Measurements from ENCODE around the gene PIGW. TPM values are rescaled to one million over a fixed set of nuclear protein-coding genes. Genes with fewer than 3 reads are reported as not detected.

Gene PIGW
- total RNA-seq, 1 experiment from 2014 or later = 21.7 TPM

GRCh38 chr17:36485805-36486203 is 49.0 kb upstream of the PIGW start:
- ChIA-PET CTCF (interaction anchor here (1.2 to 1.4 kb wide), 5 partner anchors 48 to 517 kb away, joined by 3 to 9 read pairs (median 4); partner anchors contain the start of genes MYO19 and PIGW), POLR2A (interaction anchor here (0.6 kb wide), 2 partner anchors 564 to 603 kb away, joined by 7 to 9 read pairs; no protein-coding TSS in a partner anchor)
- H3K9me3 Mint-ChIP-seq = no peaks in the 10 kb centered on the region
- peaks cover 29% of the 10 kb centered on the region for H3K4me1 Mint-ChIP-seq
- H3K27me3 Mint-ChIP-seq (ENCODE audit: low read depth) = peaks cover 53% of the 10 kb centered on the region
- H3K27ac Mint-ChIP-seq = peak overlapping the region; percentile 100
- H3K4me3 Mint-ChIP-seq = peak overlapping the region; percentile 99
- ATAC-seq (no peak; the same call in 1 of the 2 replicates), DNase-seq (ENCODE audit: low spot score) (peak; percentile 31)
- TF ChIP-seq ZNF423 (CRISPR knock-in tag; IDR thresholded peaks at IDR 0.05) (0 out of 2 replicates have a peak, but pooled peaks have one; percentile 25), ZNF138 (CRISPR knock-in tag; conservative IDR thresholded peaks at IDR 0.05) (no peak)
- no peaks in the 10 kb centered on the region; the same call in 1 of the 2 replicates for H3K36me3 Mint-ChIP-seq

- peak; percentile 89 for DNase-seq (ENCODE audit: low spot score)
- Mint-ChIP-seq H3K4me1 (peaks cover 29% of the 10 kb centered on the region), H3K27ac (peak within 1 kb of the TSS; percentile 100), H3K36me3 (no peaks in the 10 kb centered on the region; the same call in none of the 2 replicates), H3K27me3 (ENCODE audit: low read depth) (peaks cover 47% of the 10 kb centered on the region), H3K4me3 (peak within 1 kb of the TSS; percentile 99), H3K9me3 (no peaks in the 10 kb centered on the region)
- CTCF ChIA-PET = interaction anchor here (1.2 to 1.4 kb wide), 5 partner anchors 48 to 517 kb away, joined by 3 to 9 read pairs (median 4); partner anchors contain the start of genes MYO19 and PIGW
- POLR2A ChIA-PET = interaction anchor here (0.6 kb wide), 2 partner anchors 565 to 603 kb away, joined by 7 to 9 read pairs; no protein-coding TSS in a partner anchor
- ATAC-seq = peak; percentile 74
- TF ChIP-seq, protein P1, sequence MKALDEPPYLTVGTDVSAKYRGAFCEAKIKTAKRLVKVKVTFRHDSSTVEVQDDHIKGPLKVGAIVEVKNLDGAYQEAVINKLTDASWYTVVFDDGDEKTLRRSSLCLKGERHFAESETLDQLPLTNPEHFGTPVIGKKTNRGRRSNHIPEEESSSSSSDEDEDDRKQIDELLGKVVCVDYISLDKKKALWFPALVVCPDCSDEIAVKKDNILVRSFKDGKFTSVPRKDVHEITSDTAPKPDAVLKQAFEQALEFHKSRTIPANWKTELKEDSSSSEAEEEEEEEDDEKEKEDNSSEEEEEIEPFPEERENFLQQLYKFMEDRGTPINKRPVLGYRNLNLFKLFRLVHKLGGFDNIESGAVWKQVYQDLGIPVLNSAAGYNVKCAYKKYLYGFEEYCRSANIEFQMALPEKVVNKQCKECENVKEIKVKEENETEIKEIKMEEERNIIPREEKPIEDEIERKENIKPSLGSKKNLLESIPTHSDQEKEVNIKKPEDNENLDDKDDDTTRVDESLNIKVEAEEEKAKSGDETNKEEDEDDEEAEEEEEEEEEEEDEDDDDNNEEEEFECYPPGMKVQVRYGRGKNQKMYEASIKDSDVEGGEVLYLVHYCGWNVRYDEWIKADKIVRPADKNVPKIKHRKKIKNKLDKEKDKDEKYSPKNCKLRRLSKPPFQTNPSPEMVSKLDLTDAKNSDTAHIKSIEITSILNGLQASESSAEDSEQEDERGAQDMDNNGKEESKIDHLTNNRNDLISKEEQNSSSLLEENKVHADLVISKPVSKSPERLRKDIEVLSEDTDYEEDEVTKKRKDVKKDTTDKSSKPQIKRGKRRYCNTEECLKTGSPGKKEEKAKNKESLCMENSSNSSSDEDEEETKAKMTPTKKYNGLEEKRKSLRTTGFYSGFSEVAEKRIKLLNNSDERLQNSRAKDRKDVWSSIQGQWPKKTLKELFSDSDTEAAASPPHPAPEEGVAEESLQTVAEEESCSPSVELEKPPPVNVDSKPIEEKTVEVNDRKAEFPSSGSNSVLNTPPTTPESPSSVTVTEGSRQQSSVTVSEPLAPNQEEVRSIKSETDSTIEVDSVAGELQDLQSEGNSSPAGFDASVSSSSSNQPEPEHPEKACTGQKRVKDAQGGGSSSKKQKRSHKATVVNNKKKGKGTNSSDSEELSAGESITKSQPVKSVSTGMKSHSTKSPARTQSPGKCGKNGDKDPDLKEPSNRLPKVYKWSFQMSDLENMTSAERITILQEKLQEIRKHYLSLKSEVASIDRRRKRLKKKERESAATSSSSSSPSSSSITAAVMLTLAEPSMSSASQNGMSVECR (CRISPR knock-in tag; IDR thresholded peaks at IDR 0.05; ENCODE audit: borderline replicate concordance) = peak; percentile 49; the same call in 1 of the 2 replicates
- TF ChIP-seq, protein P2, sequence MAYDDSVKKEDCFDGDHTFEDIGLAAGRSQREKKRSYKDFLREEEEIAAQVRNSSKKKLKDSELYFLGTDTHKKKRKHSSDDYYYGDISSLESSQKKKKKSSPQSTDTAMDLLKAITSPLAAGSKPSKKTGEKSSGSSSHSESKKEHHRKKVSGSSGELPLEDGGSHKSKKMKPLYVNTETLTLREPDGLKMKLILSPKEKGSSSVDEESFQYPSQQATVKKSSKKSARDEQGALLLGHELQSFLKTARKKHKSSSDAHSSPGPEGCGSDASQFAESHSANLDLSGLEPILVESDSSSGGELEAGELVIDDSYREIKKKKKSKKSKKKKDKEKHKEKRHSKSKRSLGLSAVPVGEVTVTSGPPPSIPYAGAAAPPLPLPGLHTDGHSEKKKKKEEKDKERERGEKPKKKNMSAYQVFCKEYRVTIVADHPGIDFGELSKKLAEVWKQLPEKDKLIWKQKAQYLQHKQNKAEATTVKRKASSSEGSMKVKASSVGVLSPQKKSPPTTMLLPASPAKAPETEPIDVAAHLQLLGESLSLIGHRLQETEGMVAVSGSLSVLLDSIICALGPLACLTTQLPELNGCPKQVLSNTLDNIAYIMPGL (CRISPR knock-in tag; IDR thresholded peaks at IDR 0.05) = peak; percentile 83; the same call in 1 of the 2 replicates
- TF ChIP-seq SMAD3 (CRISPR knock-in tag; IDR thresholded peaks at IDR 0.05; ENCODE audit: borderline replicate concordance) = peak; percentile 91
- TF ChIP-seq NFE2L1 (CRISPR knock-in tag; IDR thresholded peaks at IDR 0.05) = peak; percentile 82
- peak; percentile 79 for TF ChIP-seq NFYB (CRISPR knock-in tag; conservative IDR thresholded peaks at IDR 0.05; ENCODE audit: low read depth)
- TF ChIP-seq, protein P3, sequence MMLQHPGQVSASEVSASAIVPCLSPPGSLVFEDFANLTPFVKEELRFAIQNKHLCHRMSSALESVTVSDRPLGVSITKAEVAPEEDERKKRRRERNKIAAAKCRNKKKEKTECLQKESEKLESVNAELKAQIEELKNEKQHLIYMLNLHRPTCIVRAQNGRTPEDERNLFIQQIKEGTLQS (CRISPR knock-in tag; conservative IDR thresholded peaks at IDR 0.05) = 0 out of 2 replicates have a peak, but pooled peaks have one; percentile 58
- TF ChIP-seq E2F5 (CRISPR knock-in tag; IDR thresholded peaks at IDR 0.05) = peak; percentile 71
- TF ChIP-seq CREM (CRISPR knock-in tag; IDR thresholded peaks at IDR 0.05) = peak; percentile 72; the same call in 1 of the 2 replicates
- no peak for TF ChIP-seq RELA (CRISPR knock-in tag; IDR thresholded peaks at IDR 0.05; ENCODE audit: borderline replicate concordance)
- no peak for TF ChIP-seq IRF2 (CRISPR knock-in tag; IDR thresholded peaks at IDR 0.05; ENCODE audit: borderline replicate concordance, low read depth)
- no peak for TF ChIP-seq SOX15 (CRISPR knock-in tag; IDR thresholded peaks at IDR 0.05)
- TF ChIP-seq TEAD1 (CRISPR knock-in tag; IDR thresholded peaks at IDR 0.05) = peak; percentile 90
- 0 out of 2 replicates have a peak, but pooled peaks have one; percentile 45 for TF ChIP-seq MYBL2 (CRISPR knock-in tag; IDR thresholded peaks at IDR 0.05)
- peak; percentile 98 for TF ChIP-seq FOXK1 (CRISPR knock-in tag; IDR thresholded peaks at IDR 0.05)
- peak; percentile 96 for TF ChIP-seq SP1 (CRISPR knock-in tag; conservative IDR thresholded peaks at IDR 0.05)
- no peak for TF ChIP-seq NR2C2 (CRISPR knock-in tag; IDR thresholded peaks at IDR 0.05)
- TF ChIP-seq FOXP1 (CRISPR knock-in tag; IDR thresholded peaks at IDR 0.05; ENCODE audit: borderline replicate concordance) = peak; percentile 90; the same call in 1 of the 2 replicates
- TF ChIP-seq, protein P4, sequence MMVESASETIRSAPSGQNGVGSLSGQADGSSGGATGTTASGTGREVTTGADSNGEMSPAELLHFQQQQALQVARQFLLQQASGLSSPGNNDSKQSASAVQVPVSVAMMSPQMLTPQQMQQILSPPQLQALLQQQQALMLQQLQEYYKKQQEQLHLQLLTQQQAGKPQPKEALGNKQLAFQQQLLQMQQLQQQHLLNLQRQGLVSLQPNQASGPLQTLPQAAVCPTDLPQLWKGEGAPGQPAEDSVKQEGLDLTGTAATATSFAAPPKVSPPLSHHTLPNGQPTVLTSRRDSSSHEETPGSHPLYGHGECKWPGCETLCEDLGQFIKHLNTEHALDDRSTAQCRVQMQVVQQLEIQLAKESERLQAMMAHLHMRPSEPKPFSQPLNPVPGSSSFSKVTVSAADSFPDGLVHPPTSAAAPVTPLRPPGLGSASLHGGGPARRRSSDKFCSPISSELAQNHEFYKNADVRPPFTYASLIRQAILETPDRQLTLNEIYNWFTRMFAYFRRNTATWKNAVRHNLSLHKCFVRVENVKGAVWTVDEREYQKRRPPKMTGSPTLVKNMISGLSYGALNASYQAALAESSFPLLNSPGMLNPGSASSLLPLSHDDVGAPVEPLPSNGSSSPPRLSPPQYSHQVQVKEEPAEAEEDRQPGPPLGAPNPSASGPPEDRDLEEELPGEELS (CRISPR knock-in tag; IDR thresholded peaks at IDR 0.05) = peak; percentile 69
- TF ChIP-seq HMGA2 (CRISPR knock-in tag; IDR thresholded peaks at IDR 0.05) = no peak
- TF ChIP-seq, protein P5, sequence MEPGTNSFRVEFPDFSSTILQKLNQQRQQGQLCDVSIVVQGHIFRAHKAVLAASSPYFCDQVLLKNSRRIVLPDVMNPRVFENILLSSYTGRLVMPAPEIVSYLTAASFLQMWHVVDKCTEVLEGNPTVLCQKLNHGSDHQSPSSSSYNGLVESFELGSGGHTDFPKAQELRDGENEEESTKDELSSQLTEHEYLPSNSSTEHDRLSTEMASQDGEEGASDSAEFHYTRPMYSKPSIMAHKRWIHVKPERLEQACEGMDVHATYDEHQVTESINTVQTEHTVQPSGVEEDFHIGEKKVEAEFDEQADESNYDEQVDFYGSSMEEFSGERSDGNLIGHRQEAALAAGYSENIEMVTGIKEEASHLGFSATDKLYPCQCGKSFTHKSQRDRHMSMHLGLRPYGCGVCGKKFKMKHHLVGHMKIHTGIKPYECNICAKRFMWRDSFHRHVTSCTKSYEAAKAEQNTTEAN (CRISPR knock-in tag; IDR thresholded peaks at IDR 0.05) = 0 out of 2 replicates have a peak, but pooled peaks have one; percentile 49
Measured at GRCh38 chr17:36486204-36487194, 48.3 kb upstream of the PIGW start, which contains the start of gene ZNHIT3. ZNHIT3 (plus strand) TSS chr17:36486681; CDS start chr17:36486700, 19 bp downstream.

Measured in WTC11 (cell line).